Measurements from ENCODE around the gene ATP2B2.

GRCh38 chr3:10546181-10546624 lies 40.8 kb upstream of the ATP2B2 start:
- TF ChIP-seq POLR2A (conservative IDR thresholded peaks at IDR 0.05) (no peak), TOE1 (IDR thresholded peaks at IDR 0.05; ENCODE audit: borderline replicate concordance) (no peak), TOE1 (CRISPR knock-in tag; IDR thresholded peaks at IDR 0.05; ENCODE audit: borderline replicate concordance, low read depth) (no peak), ATF3 (IDR thresholded peaks at IDR 0.05) (no peak), ATF3 (CRISPR knock-in tag; conservative IDR thresholded peaks at IDR 0.05) (no peak), MAX (CRISPR knock-in tag; IDR thresholded peaks at IDR 0.05) (no peak), KLF16 (IDR thresholded peaks at IDR 0.05) (no peak), CTCF (IDR thresholded peaks at IDR 0.05 in 2 of 3, conservative IDR thresholded peaks at IDR 0.05 in 1 of 3; ENCODE audit: insufficient read depth in 2 of 3, low read depth in 1 of 3, low read length in 3 of 3) (no peak), THRB (CRISPR knock-in tag; conservative IDR thresholded peaks at IDR 0.05) (no peak), TEAD4 (IDR thresholded peaks at IDR 0.05; ENCODE audit: low read length) (no peak), TEAD4 (CRISPR knock-in tag; IDR thresholded peaks at IDR 0.05; ENCODE audit: borderline replicate concordance) (no peak)
